ENCODE measurements around the gene ZNF316. TPM values are rescaled to one million over a fixed set of nuclear protein-coding genes. Genes with fewer than 3 reads are reported as not detected.
A peak's percentile ranks its signal among the peaks of the same experiment; 100 is the strongest.

The ZNF316 gene
- total RNA-seq, 5 donors from 2014 or later (not counting 1 experiment from before 2014, with no cell fraction given): 51.4 to 69.9 (median 63.4) TPM

GRCh38 chr7:6700793-6701192, 63.7 kb downstream of the ZNF316 start:
- Histone ChIP-seq H3K36me3 (ENCODE audit: control insufficient read depth in 2 of 2, extremely low read depth in 1 of 2, insufficient read depth in 1 of 2, low read length in 1 of 2) (peaks cover 20 to 77% of the 10 kb centered on the region in 2 donors), H3K9me3 (peaks cover 16% of the 10 kb centered on the region), H3K4me3 (ENCODE audit: control insufficient read depth in 1 of 2, extremely low read depth in 1 of 2, low read length in 1 of 2) (no peak overlapping the region), H3K27ac (ENCODE audit: low read length) (no peak overlapping the region), H3K27me3 (replicated peaks in 1 of 2; ENCODE audit: control insufficient read depth in 2 of 2, extremely low read depth in 1 of 2, insufficient read depth in 2 of 2, low read length in 1 of 2) (no peaks in the 10 kb centered on the region), H3K4me1 (ENCODE audit: control insufficient read depth in 1 of 2, extremely low read depth in 1 of 2, insufficient read depth in 2 of 2, low read length in 2 of 2) (peaks cover 9 to 27% of the 10 kb centered on the region in 2 experiments)
- ChIA-PET CTCF (no interaction called here), POLR2A (interaction anchor here in 1 of 2 donors (0.6 kb wide), 1 partner anchor 44 kb away, joined by 3 read pairs; no protein-coding TSS in a partner anchor)
- 98% methylated on average over 4 of the region's 5 CpGs for WGBS (ENCODE audit: insufficient coverage)
- peaks cover 47 to 51% (median 51%) of the 10 kb centered on the region in 3 donors for H3K4me1 Mint-ChIP-seq
- no peaks in the 10 kb centered on the region for H3K27me3 Mint-ChIP-seq
- DNase-seq (no peak), ATAC-seq (replicated peaks in 1 of 4) (no peak)
- H3K36me3 Mint-ChIP-seq: peaks cover 60% of the 10 kb centered on the region
- H3K4me3 Mint-ChIP-seq: peak overlapping the region in 1 of 3 donors; percentile 60
- no peak overlapping the region for H3K27ac Mint-ChIP-seq
- peaks cover 18 to 35% (median 23%) of the 10 kb centered on the region in 3 donors for H3K9me3 Mint-ChIP-seq

- POLR2A ChIA-PET: no interaction called here
- ATAC-seq (replicated peaks in 1 of 4) (no peak), DNase-seq (no peak)
- peaks cover 48 to 54% (median 54%) of the 10 kb centered on the region in 3 donors for H3K4me1 Mint-ChIP-seq
- 100% methylated on average over 1 of the region's 1 CpG for whole genome bisulfite sequencing (ENCODE audit: insufficient coverage)
- Histone ChIP-seq H3K9me3 (peaks cover 6% of the 10 kb centered on the region), H3K36me3 (ENCODE audit: control insufficient read depth in 2 of 2, extremely low read depth in 1 of 2, insufficient read depth in 1 of 2, low read length in 1 of 2) (peaks cover 15 to 67% of the 10 kb centered on the region in 2 donors), H3K27me3 (replicated peaks in 1 of 2; ENCODE audit: control insufficient read depth in 2 of 2, extremely low read depth in 1 of 2, insufficient read depth in 2 of 2, low read length in 1 of 2) (no peaks in the 10 kb centered on the region), H3K27ac (ENCODE audit: low read length) (no peak overlapping the region), H3K4me1 (ENCODE audit: control insufficient read depth in 1 of 2, extremely low read depth in 1 of 2, insufficient read depth in 2 of 2, low read length in 2 of 2) (peaks cover 10 to 32% of the 10 kb centered on the region in 2 experiments), H3K4me3 (ENCODE audit: control insufficient read depth in 1 of 2, extremely low read depth in 1 of 2, low read length in 1 of 2) (no peak overlapping the region)
- CTCF ChIA-PET: interaction anchor here in 1 of 2 donors (0.6 to 0.7 kb wide), 2 partner anchors 863 to 1431 kb away, joined by 3 to 4 read pairs; no protein-coding TSS in a partner anchor
- H3K4me3 Mint-ChIP-seq: peak overlapping the region in 2 of 3 donors; percentile 14 to 60
- H3K9me3 Mint-ChIP-seq: peaks cover 18 to 35% (median 23%) of the 10 kb centered on the region in 3 donors
- H3K27me3 Mint-ChIP-seq: no peaks in the 10 kb centered on the region
- peaks cover 60% of the 10 kb centered on the region for H3K36me3 Mint-ChIP-seq
- H3K27ac Mint-ChIP-seq: no peak overlapping the region
Observed at GRCh38 chr7:6701860-6702259, 64.7 kb downstream of the ZNF316 start.

Other genes with a start within 250 kb of the ZNF316 start
- 10 to 100 TPM; 23.9 to 45.0 (median 38.9) TPM for gene DAGLB, start 189.4 kb upstream of the ZNF316 start, total RNA-seq
- 10 to 100 TPM; 28.4 to 42.1 (median 35.6) TPM for gene KDELR2, start 153.2 kb upstream of the ZNF316 start, total RNA-seq
- 1 to 10 TPM in 1 of 5 donors, under 1 TPM in 4; 0.30 to 1.5 (median 0.90) TPM for gene GRID2IP, start 85.9 kb upstream of the ZNF316 start, total RNA-seq
- 10 to 100 TPM; 27.7 to 35.5 (median 30.3) TPM for gene ZDHHC4, start 59.9 kb upstream of the ZNF316 start, total RNA-seq
- 10 to 100 TPM; 48.3 to 65.9 (median 64.1) TPM for gene INTS15, start 47.3 kb upstream of the ZNF316 start, total RNA-seq
- 1 to 10 TPM; 3.6 to 7.6 (median 5.6) TPM for gene ZNF853, start 21.7 kb upstream of the ZNF316 start, total RNA-seq
- 10 to 100 TPM; 25.1 to 49.7 (median 41.6) TPM for gene ZNF12, start 69.6 kb downstream of the ZNF316 start, total RNA-seq
- gene RSPH10B2, start 116.8 kb downstream of the ZNF316 start, total RNA-seq: 1 to 10 TPM in 1 of 5 donors, under 1 TPM in 2, not detected in 2; 0.09 to 1.0 (median 0.44) TPM
- gene CCZ1B, start 189.0 kb downstream of the ZNF316 start, total RNA-seq: 10 to 100 TPM; 60.1 to 95.5 (median 85.1) TPM

Measured in T-cell (primary cell).